ENCODE measurements around the gene ADCY4. TPM values are rescaled to one million over a fixed set of nuclear protein-coding genes. Genes with fewer than 3 reads are reported as not detected.

Gene ADCY4
- total RNA-seq, 1 experiment from 2014 or later, result 3.4 TPM

DNA sequence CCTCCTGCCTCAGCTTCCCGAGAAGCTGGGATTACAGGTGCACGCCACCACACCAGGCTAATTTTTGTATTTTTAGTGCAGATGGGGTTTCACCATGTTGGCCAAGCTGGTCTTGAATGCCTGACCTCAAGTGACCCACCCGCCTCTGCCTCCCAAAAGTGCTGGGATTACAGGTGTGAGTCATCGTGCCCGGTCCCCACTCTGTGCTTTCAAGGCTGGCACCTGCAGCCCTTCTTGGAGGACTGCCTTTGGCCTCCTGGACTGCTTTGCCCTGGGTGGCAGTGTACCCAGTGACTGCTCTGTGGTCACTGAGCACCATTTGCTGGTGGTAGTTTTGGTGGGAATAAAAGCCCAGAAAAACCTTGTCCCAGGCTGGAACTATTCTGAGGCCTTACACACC lies 47.9 kb downstream of the ADCY4 start:
- CTCF ChIA-PET, result no interaction called here
- Mint-ChIP-seq H3K27ac (ENCODE audit: unreplicated experiment) (no peak overlapping the region), H3K4me3 (ENCODE audit: low read depth, unreplicated experiment) (no peak overlapping the region), H3K4me1 (ENCODE audit: low read depth, unreplicated experiment) (no peaks in the 10 kb centered on the region), H3K27me3 (ENCODE audit: unreplicated experiment) (no peaks in the 10 kb centered on the region), H3K9me3 (ENCODE audit: low read depth, unreplicated experiment) (no peaks in the 10 kb centered on the region), H3K36me3 (ENCODE audit: insufficient read depth, unreplicated experiment) (no peaks in the 10 kb centered on the region)
- no TSS peak for BruUV-seq (replicated peaks)
- TF ChIP-seq, protein P1, sequence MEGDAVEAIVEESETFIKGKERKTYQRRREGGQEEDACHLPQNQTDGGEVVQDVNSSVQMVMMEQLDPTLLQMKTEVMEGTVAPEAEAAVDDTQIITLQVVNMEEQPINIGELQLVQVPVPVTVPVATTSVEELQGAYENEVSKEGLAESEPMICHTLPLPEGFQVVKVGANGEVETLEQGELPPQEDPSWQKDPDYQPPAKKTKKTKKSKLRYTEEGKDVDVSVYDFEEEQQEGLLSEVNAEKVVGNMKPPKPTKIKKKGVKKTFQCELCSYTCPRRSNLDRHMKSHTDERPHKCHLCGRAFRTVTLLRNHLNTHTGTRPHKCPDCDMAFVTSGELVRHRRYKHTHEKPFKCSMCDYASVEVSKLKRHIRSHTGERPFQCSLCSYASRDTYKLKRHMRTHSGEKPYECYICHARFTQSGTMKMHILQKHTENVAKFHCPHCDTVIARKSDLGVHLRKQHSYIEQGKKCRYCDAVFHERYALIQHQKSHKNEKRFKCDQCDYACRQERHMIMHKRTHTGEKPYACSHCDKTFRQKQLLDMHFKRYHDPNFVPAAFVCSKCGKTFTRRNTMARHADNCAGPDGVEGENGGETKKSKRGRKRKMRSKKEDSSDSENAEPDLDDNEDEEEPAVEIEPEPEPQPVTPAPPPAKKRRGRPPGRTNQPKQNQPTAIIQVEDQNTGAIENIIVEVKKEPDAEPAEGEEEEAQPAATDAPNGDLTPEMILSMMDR (IDR thresholded peaks at IDR 0.05; ENCODE audit: unreplicated experiment), result no peak
- intact Hi-C loops (cut with micrococcal nuclease; ENCODE audit: unreplicated experiment), result no loop called here
- no peak for DNase-seq

DNA sequence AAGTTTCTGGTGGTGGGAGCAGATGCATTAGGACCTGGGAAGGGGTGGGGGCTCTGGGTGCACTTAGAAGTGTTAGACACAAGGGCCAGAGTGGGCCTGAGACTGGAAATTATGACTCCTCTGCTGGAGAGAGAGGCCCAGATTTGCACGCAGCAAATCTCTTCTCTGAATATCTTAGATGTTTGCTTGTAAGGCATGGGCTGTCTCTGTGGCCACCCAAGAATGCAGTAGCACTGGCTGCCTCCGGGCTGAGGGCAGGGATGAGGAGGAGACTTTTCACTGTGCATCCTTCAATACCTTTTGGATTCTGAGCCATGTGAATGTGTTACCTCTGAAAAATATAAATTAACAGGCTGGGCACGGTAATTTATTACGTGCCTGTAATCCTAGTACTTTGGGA lies 49.5 kb downstream of the ADCY4 start:
- no peaks in the 10 kb centered on the region for H3K9me3 Mint-ChIP-seq (ENCODE audit: low read depth, unreplicated experiment)
- TF ChIP-seq, protein P1 (IDR thresholded peaks at IDR 0.05; ENCODE audit: unreplicated experiment), result no peak

GRCh38 chr14:24284501-24285035 lies 50.3 kb downstream of the ADCY4 start:
- Mint-ChIP-seq H3K4me1 (ENCODE audit: low read depth, unreplicated experiment) (peaks cover 2% of the 10 kb centered on the region), H3K4me3 (ENCODE audit: low read depth, unreplicated experiment) (no peak overlapping the region), H3K36me3 (ENCODE audit: insufficient read depth, unreplicated experiment) (no peaks in the 10 kb centered on the region), H3K27ac (ENCODE audit: unreplicated experiment) (no peak overlapping the region), H3K9me3 (ENCODE audit: low read depth, unreplicated experiment) (no peaks in the 10 kb centered on the region), H3K27me3 (ENCODE audit: unreplicated experiment) (no peaks in the 10 kb centered on the region)
- no TSS peak for BruUV-seq (replicated peaks)
- TF ChIP-seq, protein P1 (IDR thresholded peaks at IDR 0.05; ENCODE audit: unreplicated experiment), result no peak
- no peak for DNase-seq
- intact Hi-C loops (cut with micrococcal nuclease; ENCODE audit: unreplicated experiment), result no loop called here
- CTCF ChIA-PET, result no interaction called here

More for the DNA sequence above, 49.5 kb downstream of the ADCY4 start:
- CTCF ChIA-PET, result no interaction called here
- H3K4me3 Mint-ChIP-seq (ENCODE audit: low read depth, unreplicated experiment), result no peak overlapping the region
- intact Hi-C loops (cut with micrococcal nuclease; ENCODE audit: unreplicated experiment), result no loop called here
- BruUV-seq (replicated peaks), result no TSS peak
- DNase-seq, result no peak
- no peaks in the 10 kb centered on the region for H3K36me3 Mint-ChIP-seq (ENCODE audit: insufficient read depth, unreplicated experiment)
- no peaks in the 10 kb centered on the region for H3K27me3 Mint-ChIP-seq (ENCODE audit: unreplicated experiment)
- no peak overlapping the region for H3K27ac Mint-ChIP-seq (ENCODE audit: unreplicated experiment)
- no peaks in the 10 kb centered on the region for H3K4me1 Mint-ChIP-seq (ENCODE audit: low read depth, unreplicated experiment)

DNA sequence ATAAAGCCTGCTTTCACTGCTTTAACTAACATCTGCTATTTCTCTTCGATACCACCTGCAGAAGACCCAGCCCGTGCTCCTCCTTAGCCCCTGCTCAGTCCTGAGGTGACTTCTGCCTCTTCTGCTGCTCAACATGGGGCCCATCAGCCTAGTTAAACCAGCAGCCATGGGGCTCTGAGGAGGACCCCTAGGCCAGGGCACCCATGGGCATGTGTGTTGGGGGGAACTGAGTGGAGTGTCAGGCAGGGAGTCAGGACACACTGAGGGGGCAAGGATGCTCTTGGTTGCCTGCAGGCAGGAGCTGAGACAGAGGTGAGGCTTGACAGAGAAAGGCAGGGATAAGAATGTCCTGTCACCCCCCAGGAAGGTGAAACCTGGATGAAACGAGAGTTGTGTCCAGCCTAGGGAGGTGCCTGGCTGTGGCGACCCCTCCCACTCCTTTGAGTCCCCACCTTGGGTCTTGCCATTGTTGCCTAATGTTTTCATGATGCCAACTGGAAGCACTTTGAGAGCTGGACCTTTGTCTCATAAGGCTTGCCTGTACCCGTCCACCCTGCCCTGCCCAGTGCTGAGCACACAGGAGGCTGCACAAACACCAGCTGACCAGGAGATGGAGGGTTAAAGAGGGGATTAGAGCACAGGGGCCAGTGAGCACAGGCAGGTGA lies 50.9 kb downstream of the ADCY4 start:
- Mint-ChIP-seq H3K27me3 (ENCODE audit: unreplicated experiment) (no peaks in the 10 kb centered on the region), H3K36me3 (ENCODE audit: insufficient read depth, unreplicated experiment) (no peaks in the 10 kb centered on the region), H3K9me3 (ENCODE audit: low read depth, unreplicated experiment) (no peaks in the 10 kb centered on the region), H3K4me3 (ENCODE audit: low read depth, unreplicated experiment) (no peak overlapping the region), H3K27ac (ENCODE audit: unreplicated experiment) (no peak overlapping the region), H3K4me1 (ENCODE audit: low read depth, unreplicated experiment) (peaks cover 8% of the 10 kb centered on the region)
- intact Hi-C loops (cut with micrococcal nuclease; ENCODE audit: unreplicated experiment), result no loop called here
- BruUV-seq (replicated peaks), result no TSS peak
- TF ChIP-seq, protein P1 (IDR thresholded peaks at IDR 0.05; ENCODE audit: unreplicated experiment), result no peak
- no peak for DNase-seq
- CTCF ChIA-PET, result no interaction called here
